Measurements from ENCODE around the gene FKBP1C. TPM values are rescaled to one million over a fixed set of nuclear protein-coding genes. Genes with fewer than 3 reads are reported as not detected.

Gene FKBP1C
- total RNA-seq: 1.5 and 2.2 TPM in 2 replicates

GRCh38 chr6:63211343-63211742 is at the start of gene FKBP1C:
Gene FKBP1C (plus strand): TSS chr6:63211469.

Other genes with a start within 250 kb of the FKBP1C start
- gene LGSN, start 108.5 kb downstream of the FKBP1C start, total RNA-seq: not detected in 2 replicates

Data from dermis lymphatic vessel endothelial cell (primary cell).